Activated CD4-positive, alpha-beta memory T cell treated with anti-CD3 and anti-CD28 coated beads, Interleukin-2, amount 10 ng/mL, durations not matched to agents 7 days and 5 days (primary cell): ENCODE data around the gene MTLN. TPM values are rescaled to one million over a fixed set of nuclear protein-coding genes. Genes with fewer than 3 reads are reported as not detected.

Source experiments
- CTCF ChIA-PET: fragments of 350-600 bp; sonication (Branson Sonifier 250); formaldehyde crosslinking; loops from one replicate; lab custom pipeline; 2021; ENCODE audit warnings: antibody characterized with exemption, inconsistent platforms; lab: Charles Lee
- POLR2A ChIA-PET: fragments of 350-600 bp; sonication (Branson Sonifier 250); formaldehyde crosslinking; loops from one replicate; lab custom pipeline; 2021; ENCODE audit warnings: antibody characterized with exemption; lab: Charles Lee
- DNase-seq: peaks from one replicate; pipeline ENCODE4 v3.0.0-alpha.2; 2020
- H3K27ac Mint-ChIP-seq: one replicate; pipeline ENCODE4 v1.8.0; 2021; ENCODE audit warnings: mild to moderate bottlenecking, mixed read lengths
- H3K27me3 Mint-ChIP-seq: one replicate; pipeline ENCODE4 v1.8.0; 2021; ENCODE audit warnings: mixed read lengths
- H3K36me3 Mint-ChIP-seq: one replicate; pipeline ENCODE4 v1.8.0; 2021; ENCODE audit warnings: low read depth, mixed read lengths
- H3K4me1 Mint-ChIP-seq: one replicate; pipeline ENCODE4 v1.8.0; 2021; ENCODE audit warnings: mixed read lengths
- H3K4me3 Mint-ChIP-seq: one replicate; pipeline ENCODE4 v1.8.0; 2021; ENCODE audit warnings: mild to moderate bottlenecking, mixed read lengths
- H3K9me3 Mint-ChIP-seq: one replicate; pipeline ENCODE4 v1.8.0; 2021; ENCODE audit warnings: mixed read lengths
- total RNA-seq, 2 experiments: library from RNA; stranded (reverse); gene quantifications; one replicate each; pipeline ENCODE4 v1.2.3, GENCODE V29; 2021

The MTLN gene
- total RNA-seq, 2 experiments from 2014 or later = 47.0 to 50.7 TPM

DNA sequence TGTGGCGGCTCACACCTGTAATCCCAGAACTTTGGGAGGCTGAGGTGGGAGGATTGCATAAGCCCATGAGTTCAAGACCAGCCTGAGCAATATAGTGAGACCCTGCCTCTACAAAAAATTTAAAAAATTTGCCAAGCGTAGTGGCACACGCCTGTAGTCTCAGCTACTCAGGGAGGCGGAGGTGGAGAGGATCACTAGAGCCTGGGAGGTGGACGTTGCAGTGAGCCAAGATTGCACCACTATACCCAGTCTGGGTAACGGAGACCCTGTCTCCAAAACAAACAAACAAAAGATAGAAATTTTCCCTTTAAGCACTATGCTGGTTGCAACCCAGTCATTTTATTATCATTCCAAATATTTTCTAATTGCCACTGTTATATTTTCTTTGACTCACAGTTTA, 39.8 kb downstream of the MTLN start:
- DNase-seq = no peak
- H3K4me3 Mint-ChIP-seq = no peak overlapping the region
- H3K4me1 Mint-ChIP-seq = peaks cover 2% of the 10 kb centered on the region
- POLR2A ChIA-PET = no interaction called here
- CTCF ChIA-PET = no interaction called here
- H3K27me3 Mint-ChIP-seq = peaks cover 16% of the 10 kb centered on the region
- H3K27ac Mint-ChIP-seq = no peak overlapping the region
- H3K9me3 Mint-ChIP-seq = no peaks in the 10 kb centered on the region
- H3K36me3 Mint-ChIP-seq = no peaks in the 10 kb centered on the region

GRCh38 chr2:110170102-110170501, 42.2 kb downstream of the MTLN start:
- Mint-ChIP-seq H3K36me3 (no peaks in the 10 kb centered on the region), H3K4me3 (no peak overlapping the region), H3K9me3 (no peaks in the 10 kb centered on the region), H3K4me1 (peaks cover 2% of the 10 kb centered on the region), H3K27me3 (peaks cover 12% of the 10 kb centered on the region), H3K27ac (no peak overlapping the region)
- DNase-seq = no peak
- ChIA-PET POLR2A (no interaction called here), CTCF (interaction anchor here (2.2 kb wide), 1 partner anchor 13 kb away, joined by 6 read pairs; no protein-coding TSS in a partner anchor)

DNA sequence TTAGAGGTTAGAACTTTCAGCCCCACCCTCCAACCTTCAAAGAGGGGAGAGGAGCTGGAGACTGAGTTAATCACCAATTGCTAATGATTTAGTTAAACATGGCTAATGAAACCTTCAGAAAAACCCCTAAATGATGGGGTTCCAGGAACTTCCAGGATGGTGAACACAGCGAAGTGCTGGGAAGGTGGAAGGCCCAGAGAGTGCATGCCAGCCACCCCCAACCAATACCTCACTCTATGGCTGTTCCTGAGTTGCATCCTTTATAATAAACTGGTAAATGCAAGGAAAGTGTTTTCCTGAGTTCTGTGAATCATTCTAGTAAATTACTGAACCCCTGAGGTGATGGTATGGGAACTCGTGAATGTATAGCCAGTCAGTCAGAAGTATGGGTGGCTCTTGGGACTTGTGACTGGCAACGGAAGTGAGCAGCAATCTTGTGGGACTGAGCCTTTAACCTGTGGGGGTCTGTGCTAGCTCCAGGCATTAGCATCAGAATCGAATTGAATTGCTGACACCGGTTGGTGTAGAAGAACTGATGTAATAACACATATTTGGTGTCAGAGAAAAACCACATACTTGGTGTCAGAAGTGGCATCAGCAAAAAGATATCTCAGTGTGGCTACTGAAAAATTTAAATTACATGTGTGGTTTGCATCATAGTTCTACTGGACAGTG, 44.9 kb downstream of the MTLN start:
- POLR2A ChIA-PET = no interaction called here
- Mint-ChIP-seq H3K4me1 (peaks cover 2% of the 10 kb centered on the region), H3K36me3 (no peaks in the 10 kb centered on the region), H3K9me3 (no peaks in the 10 kb centered on the region), H3K27ac (no peak overlapping the region), H3K4me3 (no peak overlapping the region), H3K27me3 (peaks cover 15% of the 10 kb centered on the region)
- CTCF ChIA-PET = interaction anchor here (1.7 kb wide), 1 partner anchor 10 kb away, joined by 6 read pairs; no protein-coding TSS in a partner anchor
- DNase-seq = no peak

DNA sequence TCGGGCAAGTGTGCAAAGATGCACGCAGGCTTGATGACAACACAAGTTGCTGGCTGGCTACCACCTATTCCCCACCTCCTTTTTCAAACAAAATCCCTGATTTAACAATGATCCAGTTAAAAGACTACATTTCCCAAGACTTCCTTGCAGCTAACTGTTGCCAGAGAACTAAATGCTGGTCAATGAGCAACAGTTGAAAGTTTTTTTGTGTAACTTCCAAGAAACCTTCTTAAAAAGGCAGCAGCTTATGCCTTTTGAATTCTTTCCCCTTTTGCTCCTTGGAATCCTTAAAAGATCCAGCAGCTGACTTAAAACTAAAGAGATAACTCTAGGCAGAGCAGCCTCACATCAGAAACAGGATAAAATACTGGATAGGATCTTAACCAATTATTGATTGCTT, 46.1 kb downstream of the MTLN start:
- no peak for DNase-seq
- peaks cover 2% of the 10 kb centered on the region for H3K4me1 Mint-ChIP-seq
- no peak overlapping the region for H3K4me3 Mint-ChIP-seq
- ChIA-PET CTCF (interaction anchor here (0.8 kb wide), 1 partner anchor 14 kb away, joined by 3 read pairs; no protein-coding TSS in a partner anchor), POLR2A (no interaction called here)
- no peaks in the 10 kb centered on the region for H3K9me3 Mint-ChIP-seq
- H3K27me3 Mint-ChIP-seq = peaks cover 16% of the 10 kb centered on the region
- H3K36me3 Mint-ChIP-seq = no peaks in the 10 kb centered on the region
- H3K27ac Mint-ChIP-seq = no peak overlapping the region

Other genes starting within 250 kb of the MTLN start
- not detected for gene MALL, start 96.7 kb downstream of the MTLN start, total RNA-seq
- under 1 TPM; 0.13 to 0.45 TPM for gene NPHP1, start 7.5 kb downstream of the MTLN start, total RNA-seq